ENCODE measurements around the gene SETD3. TPM values are rescaled to one million over a fixed set of nuclear protein-coding genes. Genes with fewer than 3 reads are reported as not detected.

The SETD3 gene
- polyA plus RNA-seq, 1 donor from 2014 or later, result 49.6 TPM

- no peak overlapping the region for H2AFZ ChIP-seq (ENCODE audit: low read depth, low read length)
- H3K79me2 ChIP-seq (replicated peaks; ENCODE audit: insufficient read depth, low read length), result no peaks in the 10 kb centered on the region
- no peaks in the 10 kb centered on the region for H3F3A ChIP-seq (ENCODE audit: insufficient read depth, low read length, poor library complexity, severe bottlenecking)
- H3K27me3 ChIP-seq (ENCODE audit: insufficient read depth, low read depth, low read length), result no peaks in the 10 kb centered on the region
- no peak overlapping the region for H3K9ac ChIP-seq (ENCODE audit: low read length)
- H3K4me3 ChIP-seq (ENCODE audit: low read length), result no peak overlapping the region
- no peak overlapping the region for H3K4me2 ChIP-seq (ENCODE audit: low read length)
- no peaks in the 10 kb centered on the region for H3K9me2 ChIP-seq (ENCODE audit: insufficient read depth, low read length)
- H3K36me3 ChIP-seq (ENCODE audit: insufficient read depth, low read length), result no peaks in the 10 kb centered on the region
- H4K20me1 ChIP-seq (ENCODE audit: insufficient read depth), result no peaks in the 10 kb centered on the region
- no peaks in the 10 kb centered on the region for H3K9me3 ChIP-seq (ENCODE audit: low read length)
- TF ChIP-seq MXI1 (conservative IDR thresholded peaks at IDR 0.05; ENCODE audit: poor library complexity, severe bottlenecking) (no peak), EP300 (conservative IDR thresholded peaks at IDR 0.05; ENCODE audit: poor library complexity, severe bottlenecking) (no peak), POLR2AphosphoS5 (IDR thresholded peaks at IDR 0.05) (no peak), EZH2 (IDR thresholded peaks at IDR 0.05; ENCODE audit: borderline replicate concordance, insufficient read depth, low read length, poor library complexity, severe bottlenecking) (no peak), SMC3 (conservative IDR thresholded peaks at IDR 0.05; ENCODE audit: poor library complexity) (no peak), REST (IDR thresholded peaks at IDR 0.05; ENCODE audit: borderline replicate concordance) (no peak), TAF1 (IDR thresholded peaks at IDR 0.05; ENCODE audit: low read depth) (no peak), CTCF (IDR thresholded peaks at IDR 0.05; ENCODE audit: poor library complexity, severe bottlenecking) (no peak), RAD21 (conservative IDR thresholded peaks at IDR 0.05) (no peak)
- H3K27ac ChIP-seq (ENCODE audit: low read length), result no peak overlapping the region
Measured at GRCh38 chr14:99387880-99388279, 92.8 kb downstream of the SETD3 start.

GRCh38 chr14:99384450-99385417 is 95.9 kb downstream of the SETD3 start:
- no peak for TF ChIP-seq EZH2 (IDR thresholded peaks at IDR 0.05; ENCODE audit: borderline replicate concordance, insufficient read depth, low read length, poor library complexity, severe bottlenecking)
- TF ChIP-seq RAD21 (conservative IDR thresholded peaks at IDR 0.05), result no peak
- TF ChIP-seq REST (IDR thresholded peaks at IDR 0.05; ENCODE audit: borderline replicate concordance), result no peak
- TF ChIP-seq CTCF (IDR thresholded peaks at IDR 0.05; ENCODE audit: poor library complexity, severe bottlenecking), result no peak
- no peak for TF ChIP-seq MXI1 (conservative IDR thresholded peaks at IDR 0.05; ENCODE audit: poor library complexity, severe bottlenecking)
- no peak for TF ChIP-seq TAF1 (IDR thresholded peaks at IDR 0.05; ENCODE audit: low read depth)
- TF ChIP-seq SMC3 (conservative IDR thresholded peaks at IDR 0.05; ENCODE audit: poor library complexity), result no peak
- no peak for TF ChIP-seq POLR2AphosphoS5 (IDR thresholded peaks at IDR 0.05)
- TF ChIP-seq EP300 (conservative IDR thresholded peaks at IDR 0.05; ENCODE audit: poor library complexity, severe bottlenecking), result no peak
- no peaks in the 10 kb centered on the region for H3K79me2 ChIP-seq (replicated peaks; ENCODE audit: insufficient read depth, low read length)
- no peaks in the 10 kb centered on the region for H3K36me3 ChIP-seq (ENCODE audit: insufficient read depth, low read length)
- no peak overlapping the region for H3K9ac ChIP-seq (ENCODE audit: low read length)
- no peaks in the 10 kb centered on the region for H4K20me1 ChIP-seq (ENCODE audit: insufficient read depth)
- H3K9me2 ChIP-seq (ENCODE audit: insufficient read depth, low read length), result no peaks in the 10 kb centered on the region
- no peaks in the 10 kb centered on the region for H3K9me3 ChIP-seq (ENCODE audit: low read length)
- H3F3A ChIP-seq (ENCODE audit: insufficient read depth, low read length, poor library complexity, severe bottlenecking), result no peaks in the 10 kb centered on the region
- H3K27ac ChIP-seq (ENCODE audit: low read length), result no peak overlapping the region
- no peak overlapping the region for H2AFZ ChIP-seq (ENCODE audit: low read depth, low read length)
- H3K4me2 ChIP-seq (ENCODE audit: low read length), result no peak overlapping the region
- no peak overlapping the region for H3K4me3 ChIP-seq (ENCODE audit: low read length)
- H3K27me3 ChIP-seq (ENCODE audit: insufficient read depth, low read depth, low read length), result no peaks in the 10 kb centered on the region
